Bronchial epithelial cell (primary cell): ENCODE data around the gene BCAP31. TPM values are rescaled to one million over a fixed set of nuclear protein-coding genes. Genes with fewer than 3 reads are reported as not detected.
A peak's percentile ranks its signal among the peaks of the same experiment; 100 is the strongest.

Source experiments
- DNase-seq: peaks from one replicate; pipeline ENCODE4 v3.0.0-alpha.2; 2010; ENCODE audit warnings: low read depth
- FAIRE-seq: peaks from 2 replicates; lab custom pipeline; 2011; peaks lifted over from hg19 to GRCh38; lab: Jason Lieb, UNC
- H3K27me3 ChIP-seq: 2 replicates; pipeline ENCODE4 v1.5.1; 2011; ENCODE audit warnings: low read length; ENCODE audit not compliant: control insufficient read depth, insufficient read depth
- H3K36me3 ChIP-seq: 2 replicates; pipeline ENCODE4 v1.5.1; 2011; ENCODE audit warnings: low read length; ENCODE audit not compliant: control insufficient read depth, insufficient read depth
- H3K4me3 ChIP-seq: 2 replicates; pipeline ENCODE4 v1.5.1; 2011; ENCODE audit warnings: mild to moderate bottlenecking, low read depth, low read length, control low read depth
- CTCF ChIP-seq: IDR thresholded peaks from 2 replicates; pipeline ENCODE4 v1.5.1; 2011; ENCODE audit warnings: mild to moderate bottlenecking, moderate library complexity, low read length, control low read depth, inconsistent platforms; ENCODE audit not compliant: insufficient read depth, severe bottlenecking
- total RNA-seq: library from RNA; depleted of rRNA; stranded (reverse); fragments of >200 nt; gene quantifications from 2 replicates; pipeline ENCODE4 v1.2.1, GENCODE V29; 2014

Gene BCAP31
- total RNA-seq, 1 donor from 2014 or later: 300 TPM

- TF ChIP-seq CTCF: no peak
- DNase-seq (peak; percentile 68), FAIRE-seq (no peak)
- Histone ChIP-seq H3K27me3 (no peaks in the 10 kb centered on the region), H3K4me3 (no peak overlapping the region), H3K36me3 (no peaks in the 10 kb centered on the region)
Observed at GRCh38 chrX:153739754-153740486, 15.7 kb upstream of the BCAP31 start.

- DNase-seq (no peak), FAIRE-seq (no peak)
- Histone ChIP-seq H3K27me3 (no peaks in the 10 kb centered on the region), H3K36me3 (no peaks in the 10 kb centered on the region), H3K4me3 (no peak overlapping the region)
- no peak for TF ChIP-seq CTCF
Observed at GRCh38 chrX:153738056-153738605, 13.9 kb upstream of the BCAP31 start.

GRCh38 chrX:153736871-153737441 lies 12.8 kb upstream of the BCAP31 start:
- no peaks in the 10 kb centered on the region for H3K27me3 ChIP-seq
- TF ChIP-seq CTCF: no peak
- H3K4me3 ChIP-seq: no peak overlapping the region
- FAIRE-seq: no peak
- H3K36me3 ChIP-seq: no peaks in the 10 kb centered on the region
- DNase-seq: no peak

GRCh38 chrX:153736071-153736820 lies 12.1 kb upstream of the BCAP31 start:
- no peak for TF ChIP-seq CTCF
- no peak for FAIRE-seq
- DNase-seq: no peak
- Histone ChIP-seq H3K36me3 (no peaks in the 10 kb centered on the region), H3K27me3 (no peaks in the 10 kb centered on the region), H3K4me3 (no peak overlapping the region)

- Histone ChIP-seq H3K36me3 (no peaks in the 10 kb centered on the region), H3K27me3 (no peaks in the 10 kb centered on the region), H3K4me3 (no peak overlapping the region)
- peak; percentile 26 for DNase-seq
- peak; percentile 9 for TF ChIP-seq CTCF
- no peak for FAIRE-seq
Observed at GRCh38 chrX:153735274-153735673, 11.1 kb upstream of the BCAP31 start.
